ENCODE measurements around the gene FOXP1.
A peak's percentile ranks its signal among the peaks of the same experiment; 100 is the strongest.

The FOXP1 gene

DNA sequence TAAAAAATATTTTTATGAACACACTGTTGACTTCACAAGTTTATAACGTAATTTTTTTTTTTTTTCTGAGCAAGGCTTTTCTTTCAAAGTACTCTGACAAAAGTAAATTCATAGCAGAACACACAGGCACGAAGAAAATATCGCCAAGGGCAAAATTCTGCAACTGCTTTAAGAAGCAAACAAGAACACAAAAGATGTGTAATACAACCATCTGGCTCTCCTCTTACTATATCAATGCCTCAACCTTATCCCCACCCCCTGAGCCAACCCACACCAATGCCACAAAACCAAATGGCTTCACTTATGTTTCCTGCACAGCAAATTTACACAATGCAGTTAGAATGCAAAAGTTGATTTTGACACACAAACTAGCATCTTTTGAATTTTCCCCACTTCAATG, 274.2 kb downstream of the FOXP1 start:
- no peaks in the 10 kb centered on the region for H3K9me3 ChIP-seq (ENCODE audit: control insufficient read depth, low read length)
- H3K4me1 ChIP-seq (ENCODE audit: control insufficient read depth, insufficient read depth, low read length) = peaks cover 6% of the 10 kb centered on the region
- H3K27ac ChIP-seq (ENCODE audit: insufficient read depth, low read depth, low read length, poor library complexity, severe bottlenecking) = no peak overlapping the region
- H3K36me3 ChIP-seq (ENCODE audit: control insufficient read depth, insufficient read depth, low read length) = no peaks in the 10 kb centered on the region
- WGBS, 2 experiments = 89 to 97% methylated on average over 3 of the region's 3 CpGs
- no peak overlapping the region for H3K4me3 ChIP-seq (ENCODE audit: insufficient read depth, low read depth, low read length)
- no peaks in the 10 kb centered on the region for H3K27me3 ChIP-seq (ENCODE audit: control insufficient read depth, insufficient read depth, low read length, poor library complexity, severe bottlenecking)

DNA sequence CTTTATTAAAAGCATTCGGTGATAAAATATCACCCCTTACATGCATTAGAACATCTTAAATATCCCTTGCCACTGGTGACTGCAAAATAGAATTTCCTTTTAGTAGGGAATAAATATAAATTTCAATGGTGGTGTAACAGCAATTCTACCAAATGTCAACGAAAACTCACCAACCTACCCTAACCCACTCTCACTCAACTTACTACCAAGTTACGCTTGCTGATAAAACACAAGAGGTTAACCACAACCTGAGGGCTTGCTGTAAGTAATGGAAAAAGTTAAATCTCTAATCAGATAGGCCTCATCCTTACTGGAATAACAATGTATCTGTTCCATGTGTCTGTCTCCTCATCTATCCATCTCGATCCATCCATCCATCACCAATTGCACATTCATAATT, 274.7 kb downstream of the FOXP1 start:
- no peak overlapping the region for H3K4me3 ChIP-seq (ENCODE audit: insufficient read depth, low read depth, low read length)
- H3K27me3 ChIP-seq (ENCODE audit: control insufficient read depth, insufficient read depth, low read length, poor library complexity, severe bottlenecking) = no peaks in the 10 kb centered on the region
- H3K36me3 ChIP-seq (ENCODE audit: control insufficient read depth, insufficient read depth, low read length) = no peaks in the 10 kb centered on the region
- no peak overlapping the region for H3K27ac ChIP-seq (ENCODE audit: insufficient read depth, low read depth, low read length, poor library complexity, severe bottlenecking)
- H3K9me3 ChIP-seq (ENCODE audit: control insufficient read depth, low read length) = no peaks in the 10 kb centered on the region
- H3K4me1 ChIP-seq (ENCODE audit: control insufficient read depth, insufficient read depth, low read length) = peaks cover 11% of the 10 kb centered on the region
- 83 to 92% methylated on average over 3 of the region's 4 CpGs for WGBS, 2 experiments

DNA sequence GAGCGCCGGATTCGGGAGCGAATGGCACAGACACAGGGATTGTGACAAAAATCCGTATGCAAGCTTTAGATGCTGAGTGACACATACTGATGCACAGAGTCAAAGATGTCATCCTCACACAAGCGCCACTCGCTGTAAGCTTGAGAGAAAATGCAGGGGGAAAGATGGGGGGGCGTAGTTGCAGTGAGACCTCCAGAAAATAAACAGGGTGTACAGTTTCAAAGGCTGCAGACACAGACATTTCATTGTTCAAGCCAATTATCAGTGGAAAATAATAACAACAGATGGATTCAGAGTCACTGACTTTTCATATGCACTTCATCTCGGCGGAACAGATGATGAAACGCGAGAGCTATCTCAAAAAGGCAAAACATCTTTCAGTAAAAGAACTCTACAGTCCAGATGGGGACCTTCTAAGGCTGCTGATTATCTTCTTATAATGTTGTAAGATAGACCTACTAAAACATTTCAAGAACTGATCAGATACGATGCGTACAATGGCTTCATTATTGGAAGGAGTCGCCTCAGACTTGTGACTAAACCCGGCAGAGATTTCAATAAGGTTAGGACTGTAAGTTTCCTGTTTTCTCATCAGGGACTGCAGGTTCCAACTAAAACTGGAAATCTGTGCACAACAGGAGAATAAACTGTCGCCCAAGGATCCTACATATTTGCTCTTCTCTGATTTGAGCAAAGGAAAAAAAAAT, 275.4 kb downstream of the FOXP1 start:
- H3K4me3 ChIP-seq (ENCODE audit: insufficient read depth, low read depth, low read length) = no peak overlapping the region
- H3K27ac ChIP-seq (ENCODE audit: insufficient read depth, low read depth, low read length, poor library complexity, severe bottlenecking) = no peak overlapping the region
- H3K4me1 ChIP-seq (ENCODE audit: control insufficient read depth, insufficient read depth, low read length) = peaks cover 17% of the 10 kb centered on the region
- H3K9me3 ChIP-seq (ENCODE audit: control insufficient read depth, low read length) = no peaks in the 10 kb centered on the region
- 90% methylated on average over 17 of the region's 17 CpGs for WGBS, 2 experiments
- no peaks in the 10 kb centered on the region for H3K36me3 ChIP-seq (ENCODE audit: control insufficient read depth, insufficient read depth, low read length)
- no peaks in the 10 kb centered on the region for H3K27me3 ChIP-seq (ENCODE audit: control insufficient read depth, insufficient read depth, low read length, poor library complexity, severe bottlenecking)

DNA sequence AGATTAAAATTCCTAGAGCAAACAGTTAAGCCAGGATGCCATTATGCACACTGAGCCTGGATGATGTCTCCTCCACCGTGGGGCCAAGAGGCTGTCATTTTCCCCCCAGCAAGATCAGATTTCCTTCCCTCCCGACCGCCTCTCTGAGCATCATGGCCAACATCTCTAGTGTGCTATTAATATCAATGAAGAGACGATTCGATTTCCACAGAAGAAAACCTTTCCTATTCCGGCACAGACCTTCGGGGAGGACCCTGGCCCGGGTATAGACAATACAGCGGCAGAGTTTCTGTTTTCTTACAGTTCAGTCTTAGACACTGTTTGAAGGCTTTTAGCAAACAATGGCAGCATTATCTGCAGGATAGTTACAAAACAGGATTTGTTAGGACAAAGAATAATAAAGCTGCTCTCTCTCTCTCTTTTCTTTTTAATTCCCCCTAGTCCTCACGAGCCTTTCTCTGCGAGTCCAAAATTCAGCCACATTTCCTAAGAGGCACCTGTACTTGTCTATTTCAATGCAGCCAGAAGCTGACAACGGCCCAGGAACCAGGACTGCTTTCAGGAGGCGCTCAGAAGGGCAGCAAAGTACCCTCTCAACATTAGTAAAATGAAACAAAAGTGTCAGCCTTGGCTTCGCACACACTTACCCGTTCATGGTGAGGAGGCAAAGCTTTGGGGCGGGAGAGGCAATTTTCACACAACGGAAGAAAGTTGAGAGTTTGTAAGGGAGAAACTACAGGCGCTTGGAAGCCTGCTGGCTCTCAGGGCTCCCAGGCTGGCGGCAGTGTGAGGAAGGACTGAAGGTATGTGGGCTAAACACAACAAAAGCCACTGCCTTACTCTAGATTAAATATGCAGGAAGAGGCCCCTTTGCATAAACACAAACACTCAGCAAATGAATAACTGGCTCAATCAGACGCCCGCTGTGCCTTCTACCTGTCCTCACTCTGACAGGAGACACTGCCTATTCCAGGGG, 278.0 kb downstream of the FOXP1 start:
- no peaks in the 10 kb centered on the region for H3K36me3 ChIP-seq (ENCODE audit: control insufficient read depth, insufficient read depth, low read length)
- 1 to 2% methylated on average over 21 of the region's 21 CpGs for WGBS, 2 experiments
- H3K9me3 ChIP-seq (ENCODE audit: control insufficient read depth, low read length) = no peaks in the 10 kb centered on the region
- peaks cover 19% of the 10 kb centered on the region for H3K4me1 ChIP-seq (ENCODE audit: control insufficient read depth, insufficient read depth, low read length)
- no peaks in the 10 kb centered on the region for H3K27me3 ChIP-seq (ENCODE audit: control insufficient read depth, insufficient read depth, low read length, poor library complexity, severe bottlenecking)
- peak overlapping the region; percentile 91 for H3K27ac ChIP-seq (ENCODE audit: insufficient read depth, low read depth, low read length, poor library complexity, severe bottlenecking)
- peak overlapping the region; percentile 36 for H3K4me3 ChIP-seq (ENCODE audit: insufficient read depth, low read depth, low read length)

DNA sequence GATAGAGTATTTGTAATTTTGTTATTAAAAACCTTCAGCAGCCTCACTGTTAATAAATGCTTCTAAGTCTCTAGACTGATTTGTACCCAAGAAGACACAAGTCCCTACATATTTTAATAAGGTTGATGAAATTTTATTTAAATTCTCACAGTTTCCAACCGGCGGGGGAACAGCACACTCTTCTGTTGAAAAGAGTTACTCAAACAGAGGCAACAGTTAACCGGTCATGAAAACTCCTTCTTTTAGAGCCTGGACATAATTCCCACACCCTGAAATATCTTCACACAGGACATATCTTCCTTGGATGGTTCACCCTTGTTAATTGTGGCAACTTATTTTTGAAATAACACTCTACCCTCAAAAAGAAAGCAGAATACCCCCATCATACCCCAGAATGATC, 278.8 kb downstream of the FOXP1 start:
- H3K27me3 ChIP-seq (ENCODE audit: control insufficient read depth, insufficient read depth, low read length, poor library complexity, severe bottlenecking) = no peaks in the 10 kb centered on the region
- 2 to 5% methylated on average over 3 of the region's 3 CpGs for WGBS, 2 experiments

DNA sequence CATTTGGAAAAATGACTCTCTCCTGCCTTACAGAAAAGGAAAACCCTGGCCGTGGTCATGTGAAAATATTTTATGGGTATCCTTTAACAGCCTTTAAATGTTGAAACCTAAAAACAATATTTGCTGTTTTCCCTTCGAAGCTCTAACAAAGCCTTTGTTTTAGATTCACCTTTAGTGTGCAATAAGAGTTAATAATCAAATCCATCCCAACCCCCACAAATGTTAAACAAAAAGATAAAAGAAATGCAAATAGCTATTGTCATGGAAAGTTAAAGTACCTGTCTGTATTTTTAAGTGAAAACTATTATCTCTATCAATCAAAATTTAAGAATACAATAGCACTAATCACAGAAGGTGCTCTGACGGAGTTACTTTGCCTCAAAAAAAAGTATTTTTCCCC, 279.3 kb downstream of the FOXP1 start:
- H3K36me3 ChIP-seq (ENCODE audit: control insufficient read depth, insufficient read depth, low read length) = no peaks in the 10 kb centered on the region
- peaks cover 22% of the 10 kb centered on the region for H3K4me1 ChIP-seq (ENCODE audit: control insufficient read depth, insufficient read depth, low read length)
- WGBS, 2 experiments = 5% methylated on average over 2 of the region's 3 CpGs; no CpG with 5 or more reads in 1 of the 2 experiments
- peak overlapping the region; percentile 36 for H3K4me3 ChIP-seq (ENCODE audit: insufficient read depth, low read depth, low read length)
- H3K27ac ChIP-seq (ENCODE audit: insufficient read depth, low read depth, low read length, poor library complexity, severe bottlenecking) = no peak overlapping the region
- H3K9me3 ChIP-seq (ENCODE audit: control insufficient read depth, low read length) = no peaks in the 10 kb centered on the region
- H3K27me3 ChIP-seq (ENCODE audit: control insufficient read depth, insufficient read depth, low read length, poor library complexity, severe bottlenecking) = no peaks in the 10 kb centered on the region

More for the DNA sequence above, 278.8 kb downstream of the FOXP1 start:
- Histone ChIP-seq H3K36me3 (ENCODE audit: control insufficient read depth, insufficient read depth, low read length) (no peaks in the 10 kb centered on the region), H3K27ac (ENCODE audit: insufficient read depth, low read depth, low read length, poor library complexity, severe bottlenecking) (peak overlapping the region; percentile 91), H3K9me3 (ENCODE audit: control insufficient read depth, low read length) (no peaks in the 10 kb centered on the region), H3K4me1 (ENCODE audit: control insufficient read depth, insufficient read depth, low read length) (peaks cover 22% of the 10 kb centered on the region), H3K4me3 (ENCODE audit: insufficient read depth, low read depth, low read length) (peak overlapping the region; percentile 36)

DNA sequence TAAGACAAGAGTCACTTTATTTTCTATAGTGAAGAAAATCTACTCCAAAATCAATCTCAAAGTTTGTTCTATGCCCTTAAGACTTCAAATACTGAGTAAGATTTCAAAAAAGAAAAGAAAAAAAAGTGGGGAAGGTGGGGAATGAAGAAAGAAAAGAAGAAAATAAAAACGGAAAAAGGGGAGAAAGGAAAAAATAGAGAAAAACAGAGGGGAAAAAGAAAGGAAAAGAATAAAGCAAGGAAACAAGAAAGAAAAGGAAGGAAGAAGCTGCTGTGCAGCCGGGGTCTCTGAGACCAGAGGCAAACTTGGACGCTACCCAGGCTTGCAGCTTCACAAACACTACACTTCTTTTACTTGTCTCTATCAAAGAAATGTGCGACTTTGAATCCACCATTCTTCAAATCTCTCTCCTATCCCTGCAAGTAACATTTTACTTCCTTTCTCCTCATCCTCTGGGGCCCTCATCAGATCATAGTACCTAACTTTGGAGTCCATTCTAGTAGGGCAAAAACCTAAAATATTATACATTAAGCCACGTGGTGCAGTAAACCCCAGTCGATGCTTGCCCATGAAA, 279.8 kb downstream of the FOXP1 start:
- no peaks in the 10 kb centered on the region for H3K36me3 ChIP-seq (ENCODE audit: control insufficient read depth, insufficient read depth, low read length)
- WGBS, 2 experiments = 11 to 12% methylated on average over 6 of the region's 6 CpGs
- no peak overlapping the region for H3K4me3 ChIP-seq (ENCODE audit: insufficient read depth, low read depth, low read length)
- peaks cover 22% of the 10 kb centered on the region for H3K4me1 ChIP-seq (ENCODE audit: control insufficient read depth, insufficient read depth, low read length)
- H3K9me3 ChIP-seq (ENCODE audit: control insufficient read depth, low read length) = no peaks in the 10 kb centered on the region
- no peak overlapping the region for H3K27ac ChIP-seq (ENCODE audit: insufficient read depth, low read depth, low read length, poor library complexity, severe bottlenecking)
- H3K27me3 ChIP-seq (ENCODE audit: control insufficient read depth, insufficient read depth, low read length, poor library complexity, severe bottlenecking) = no peaks in the 10 kb centered on the region

DNA sequence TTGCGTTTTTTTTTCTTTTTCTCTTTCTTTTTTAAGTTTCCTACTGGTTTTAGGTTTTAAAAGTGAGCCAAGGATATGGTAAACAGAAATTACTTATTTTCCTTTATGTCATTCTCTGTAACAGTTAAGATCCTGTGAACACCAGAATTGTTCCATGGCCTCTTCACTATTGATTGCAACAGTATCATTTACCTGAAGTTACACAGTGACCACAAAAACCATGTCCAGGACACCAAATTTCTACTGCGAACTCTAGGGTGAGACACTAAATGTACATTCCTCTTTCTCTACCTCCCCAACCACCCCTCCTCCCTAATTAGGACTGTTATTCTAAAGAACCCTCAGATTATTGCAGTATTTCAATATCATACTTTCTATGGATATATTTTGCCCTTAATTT, 280.9 kb downstream of the FOXP1 start:
- H3K4me1 ChIP-seq (ENCODE audit: control insufficient read depth, insufficient read depth, low read length) = peaks cover 22% of the 10 kb centered on the region
- H3K27ac ChIP-seq (ENCODE audit: insufficient read depth, low read depth, low read length, poor library complexity, severe bottlenecking) = no peak overlapping the region
- H3K27me3 ChIP-seq (ENCODE audit: control insufficient read depth, insufficient read depth, low read length, poor library complexity, severe bottlenecking) = no peaks in the 10 kb centered on the region
- H3K9me3 ChIP-seq (ENCODE audit: control insufficient read depth, low read length) = no peaks in the 10 kb centered on the region
- H3K4me3 ChIP-seq (ENCODE audit: insufficient read depth, low read depth, low read length) = no peak overlapping the region
- H3K36me3 ChIP-seq (ENCODE audit: control insufficient read depth, insufficient read depth, low read length) = no peaks in the 10 kb centered on the region
- WGBS, 2 experiments = 86 to 89% methylated on average over 1 to 2 of the region's 2 CpGs

DNA sequence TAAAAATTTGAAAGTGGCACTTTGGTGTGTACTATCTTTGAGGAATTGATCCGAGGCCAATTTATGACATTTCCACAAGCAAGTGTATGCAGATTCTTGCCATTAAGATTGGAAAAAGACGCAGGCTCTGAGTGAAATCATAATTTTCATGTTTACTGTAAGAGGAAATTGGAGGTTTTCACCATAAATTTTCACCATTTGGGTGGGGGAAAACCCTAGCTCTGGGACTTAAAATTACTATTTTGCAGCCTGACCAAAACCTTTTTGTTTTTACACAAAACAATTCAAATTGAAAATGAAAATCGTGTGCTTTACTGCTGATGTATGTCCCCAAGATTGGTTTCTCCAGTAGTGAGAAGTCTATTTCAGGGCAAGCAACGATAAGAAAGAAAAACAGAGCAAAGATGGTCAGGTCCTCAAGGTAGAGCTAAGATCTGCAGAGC, 282.6 kb downstream of the FOXP1 start:
- no peaks in the 10 kb centered on the region for H3K9me3 ChIP-seq (ENCODE audit: control insufficient read depth, low read length)
- WGBS, 2 experiments = 71 to 78% methylated on average over 4 of the region's 4 CpGs
- no peaks in the 10 kb centered on the region for H3K36me3 ChIP-seq (ENCODE audit: control insufficient read depth, insufficient read depth, low read length)
- no peaks in the 10 kb centered on the region for H3K27me3 ChIP-seq (ENCODE audit: control insufficient read depth, insufficient read depth, low read length, poor library complexity, severe bottlenecking)
- H3K4me1 ChIP-seq (ENCODE audit: control insufficient read depth, insufficient read depth, low read length) = peaks cover 18% of the 10 kb centered on the region
- no peak overlapping the region for H3K27ac ChIP-seq (ENCODE audit: insufficient read depth, low read depth, low read length, poor library complexity, severe bottlenecking)
- no peak overlapping the region for H3K4me3 ChIP-seq (ENCODE audit: insufficient read depth, low read depth, low read length)

DNA sequence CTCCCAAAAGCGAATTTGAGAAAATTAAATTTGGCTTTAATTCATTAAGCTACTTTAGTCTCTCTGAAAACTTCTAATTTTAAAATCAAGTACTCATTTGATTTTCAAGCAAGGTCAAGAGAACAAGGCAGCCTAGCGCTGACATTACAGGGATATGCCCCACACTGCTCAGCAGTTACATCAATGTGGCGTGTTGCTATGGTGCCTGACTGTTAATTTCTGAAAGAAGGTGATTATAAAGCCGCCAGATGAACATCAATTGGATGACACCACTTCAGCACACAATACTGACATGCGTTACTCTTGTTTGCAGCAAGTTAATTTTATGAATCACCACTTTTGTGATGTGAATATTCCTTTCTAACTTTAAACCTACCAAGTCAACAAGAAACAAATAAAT, 284.4 kb downstream of the FOXP1 start:
- Histone ChIP-seq H3K4me3 (ENCODE audit: insufficient read depth, low read depth, low read length) (no peak overlapping the region), H3K27ac (ENCODE audit: insufficient read depth, low read depth, low read length, poor library complexity, severe bottlenecking) (no peak overlapping the region), H3K36me3 (ENCODE audit: control insufficient read depth, insufficient read depth, low read length) (no peaks in the 10 kb centered on the region), H3K4me1 (ENCODE audit: control insufficient read depth, insufficient read depth, low read length) (peaks cover 13% of the 10 kb centered on the region), H3K9me3 (ENCODE audit: control insufficient read depth, low read length) (no peaks in the 10 kb centered on the region), H3K27me3 (ENCODE audit: control insufficient read depth, insufficient read depth, low read length, poor library complexity, severe bottlenecking) (no peaks in the 10 kb centered on the region)
- WGBS, 2 experiments = 92 to 94% methylated on average over 5 of the region's 5 CpGs

Measured in ectodermal cell (in vitro differentiated cells).